Activated gamma-delta T cell treated with anti-CD3 and anti-CD28 coated beads, Interleukin-2, amount 50 U/mL, for 16 hours (primary cell): Measurements from ENCODE around the gene RNF150.
"Not testable (repeated sequence)": the region's sequence is repeated elsewhere in the genome, so short reads cannot be mapped to it uniquely, and the experiment has no call there.

Experiments used
- DNase-seq: peaks from one replicate; pipeline ENCODE4 v3.0.0-alpha.2; 2020; ENCODE audit warnings: low read depth

Gene RNF150

GRCh38 chr4:141075553-141075952 lies 57.7 kb downstream of the RNF150 start:
- no peak for DNase-seq

GRCh38 chr4:141074098-141074878 lies 59.0 kb downstream of the RNF150 start:
- no peak for DNase-seq

DNA sequence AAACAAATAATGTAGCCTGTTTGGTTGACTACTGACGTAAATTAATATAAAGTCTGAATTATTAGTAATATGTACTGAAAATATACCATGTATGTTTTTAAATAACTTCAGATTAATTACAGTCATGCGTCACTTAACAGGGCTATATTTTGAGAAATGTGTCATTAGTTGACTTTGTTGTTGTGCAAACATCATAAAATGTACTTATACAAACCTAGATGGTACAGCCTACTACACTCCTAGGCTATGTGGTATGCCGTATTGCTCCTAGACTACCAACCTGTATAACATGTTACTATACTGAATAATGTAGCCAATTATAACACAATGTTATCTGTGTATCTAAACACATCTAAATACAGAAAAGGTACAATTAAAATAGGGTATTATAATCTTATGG lies 66.6 kb downstream of the RNF150 start:
- DNase-seq, result no peak

DNA sequence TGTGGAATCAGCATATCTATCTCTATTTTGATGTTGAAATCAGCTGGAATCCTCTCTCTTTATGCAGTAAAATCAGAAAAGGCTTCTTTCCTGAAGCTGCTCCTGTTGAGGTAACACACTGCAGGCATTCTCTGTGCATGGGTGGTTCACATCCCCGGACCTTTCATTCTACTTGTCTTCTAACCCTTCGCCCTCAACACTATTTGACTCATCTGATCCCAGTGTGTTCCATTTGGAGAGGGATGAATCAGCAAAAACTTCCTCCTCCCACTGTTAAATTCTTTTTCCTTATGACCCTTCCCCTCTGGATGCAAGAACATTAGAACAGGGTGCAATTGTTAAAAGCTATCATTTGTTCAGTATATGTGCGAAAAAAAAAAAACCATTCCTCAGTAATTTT lies 67.4 kb downstream of the RNF150 start:
- no peak for DNase-seq

- DNase-seq, result no peak
Measured at GRCh38 chr4:141062651-141063050, 70.6 kb downstream of the RNF150 start.

GRCh38 chr4:141058591-141059512 lies 74.4 kb downstream of the RNF150 start:
- DNase-seq, result no peak

DNA sequence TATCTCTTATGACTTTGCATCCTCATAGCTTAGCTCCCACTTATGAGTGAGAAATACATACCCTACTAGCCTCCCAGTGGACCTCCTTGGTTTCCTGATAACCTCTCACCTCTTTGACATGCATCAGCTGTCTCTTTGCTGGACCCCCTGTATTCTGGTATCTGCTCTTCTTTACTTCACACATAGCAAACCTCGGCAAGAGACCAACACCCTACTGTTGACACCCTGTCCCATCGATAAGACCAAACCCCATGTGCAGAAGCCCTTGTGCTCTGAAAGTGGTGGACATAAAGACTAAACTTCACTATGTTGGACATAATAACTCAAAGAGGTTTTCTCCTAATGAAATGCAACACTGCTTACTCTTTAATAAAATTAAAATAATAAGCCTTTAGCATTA lies 75.7 kb downstream of the RNF150 start:
- no peak for DNase-seq

DNA sequence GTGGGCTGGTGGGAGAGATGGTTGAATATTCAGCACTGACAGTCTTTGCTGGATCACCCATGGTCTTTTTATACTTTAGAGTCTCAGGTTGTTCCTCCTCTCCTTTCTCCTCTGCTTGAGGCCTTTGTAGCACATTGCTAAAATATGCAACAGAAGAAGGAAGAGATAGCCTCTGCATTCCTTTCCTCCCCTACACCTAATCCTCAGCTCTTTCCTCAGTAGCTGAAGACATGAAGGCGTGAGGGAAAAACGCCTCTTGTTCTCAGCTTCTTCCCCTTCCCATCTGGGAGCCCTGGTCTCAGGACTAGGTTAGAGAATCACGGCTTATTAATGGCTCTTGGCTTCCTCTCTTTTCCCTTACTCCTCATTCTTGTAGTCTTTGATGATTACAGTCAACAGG lies 76.8 kb downstream of the RNF150 start:
- no peak for DNase-seq

- no peak for DNase-seq
Measured at GRCh38 chr4:141054446-141054845, 78.8 kb downstream of the RNF150 start.

GRCh38 chr4:141050999-141051398 lies 82.3 kb downstream of the RNF150 start:
- DNase-seq, result not testable (repeated sequence)

DNA sequence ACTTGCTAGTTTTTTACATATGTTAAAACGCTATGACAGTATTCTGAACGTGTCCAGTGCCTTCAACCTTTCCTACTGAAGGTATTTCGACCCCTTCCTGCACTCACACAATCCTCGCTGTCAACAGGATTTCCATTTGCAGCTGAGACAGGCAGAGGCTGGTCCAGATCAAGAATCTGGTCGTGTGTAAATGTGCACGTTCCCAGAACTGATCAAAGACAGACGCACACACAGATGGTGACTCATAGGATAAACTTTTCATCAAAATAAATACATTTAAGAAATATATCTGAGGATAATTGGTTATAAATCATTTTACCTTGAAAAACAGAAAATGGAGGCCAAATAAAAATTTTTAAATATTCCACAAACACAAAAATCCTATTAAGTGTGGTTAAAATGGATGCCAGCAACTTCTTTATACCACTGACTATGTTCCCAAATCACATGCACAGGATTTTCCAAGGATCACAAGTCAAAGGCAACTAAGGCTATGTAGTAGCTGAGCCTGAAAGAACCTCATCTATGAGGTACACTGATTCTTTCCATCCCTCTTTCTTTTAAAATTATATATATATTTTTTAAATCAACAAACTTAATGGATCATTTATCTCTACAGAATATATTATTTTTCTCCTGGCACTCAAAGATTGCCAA lies 85.9 kb downstream of the RNF150 start:
- no peak for DNase-seq

DNA sequence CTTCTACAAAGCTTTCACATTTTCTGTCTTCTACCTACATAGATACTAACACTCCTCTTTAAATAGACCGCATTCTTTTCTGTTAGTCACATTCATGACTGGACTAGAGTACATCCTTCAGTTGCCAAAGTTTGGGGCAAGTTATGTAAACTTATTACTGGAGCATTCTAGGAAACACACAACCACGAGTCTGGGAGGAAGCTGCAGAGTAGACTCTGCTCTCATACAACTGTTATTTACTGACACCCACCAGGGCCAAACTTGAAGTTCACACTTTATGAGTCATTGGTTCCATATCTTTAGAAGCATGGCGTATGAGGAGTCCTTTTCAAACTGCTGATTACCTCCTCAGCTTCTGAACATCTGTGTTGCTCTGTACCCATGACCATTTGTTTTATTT lies 87.0 kb downstream of the RNF150 start:
- no peak for DNase-seq

DNA sequence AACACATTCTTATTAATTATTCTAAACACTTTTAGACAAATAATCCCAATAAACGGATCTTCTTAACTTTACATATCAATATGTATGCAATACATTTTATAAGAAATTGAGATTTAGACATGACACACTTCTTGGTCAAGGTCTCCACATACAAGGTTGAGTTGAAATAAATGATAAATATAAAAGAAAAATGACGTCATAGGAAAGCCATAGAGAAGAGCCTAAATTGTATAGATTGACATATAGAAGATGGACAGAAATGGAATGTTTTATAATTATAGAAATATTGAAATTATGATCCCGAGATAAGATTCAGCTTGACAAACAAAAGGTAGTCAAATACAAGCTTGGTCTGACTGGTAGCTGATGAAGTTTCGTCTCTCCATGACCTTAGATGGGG lies 87.4 kb downstream of the RNF150 start:
- DNase-seq, result no peak

DNA sequence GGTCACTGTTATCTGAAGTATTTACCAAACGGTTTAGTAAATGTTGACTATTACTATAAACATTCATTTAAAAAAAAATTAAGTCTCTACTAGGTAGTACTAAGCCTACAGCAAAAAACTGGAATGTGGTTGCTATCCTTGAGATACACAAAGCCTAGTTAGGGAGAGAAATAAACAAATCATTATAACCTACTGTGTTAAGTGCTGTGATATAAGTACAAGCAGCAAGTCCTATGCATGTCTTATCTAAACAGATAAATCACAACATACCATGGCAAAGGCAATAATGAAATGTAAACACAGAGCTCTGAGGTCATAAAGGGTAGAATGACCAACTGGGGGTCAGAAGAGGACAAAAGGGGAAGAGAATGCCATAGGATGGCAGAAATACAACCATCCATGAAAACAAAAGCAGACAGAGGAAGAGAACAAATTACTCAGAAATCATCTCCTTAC lies 92.2 kb downstream of the RNF150 start:
- DNase-seq, result no peak

- DNase-seq, result no peak
Measured at GRCh38 chr4:141039156-141039555, 94.1 kb downstream of the RNF150 start.

DNA sequence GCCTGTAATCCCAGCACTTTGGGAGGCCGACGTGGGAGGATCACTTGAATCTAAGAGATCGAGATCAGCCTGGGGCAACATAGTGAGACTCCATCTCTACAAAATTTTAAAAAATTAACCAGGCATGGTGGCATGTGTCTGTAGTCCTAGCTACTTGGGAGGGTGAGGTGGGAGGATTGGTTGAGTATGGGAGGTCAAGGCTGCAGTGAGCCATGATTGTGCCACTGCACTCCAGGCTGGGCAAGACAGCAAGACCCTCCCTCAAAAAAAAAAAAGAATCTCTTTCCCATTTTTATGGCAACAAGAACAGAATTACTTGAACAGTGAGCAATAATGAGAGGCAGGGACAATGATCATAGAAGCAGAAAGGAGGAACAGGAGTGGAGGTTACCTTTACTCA lies 94.8 kb downstream of the RNF150 start:
- DNase-seq, result no peak

GRCh38 chr4:141037446-141037845 lies 95.8 kb downstream of the RNF150 start:
- no peak for DNase-seq

- DNase-seq, result no peak
Measured at GRCh38 chr4:141036786-141037185, 96.5 kb downstream of the RNF150 start.

- no peak for DNase-seq
Measured at GRCh38 chr4:141035920-141036319, 97.3 kb downstream of the RNF150 start.

- no peak for DNase-seq
Measured at GRCh38 chr4:141028024-141028529, 105.2 kb downstream of the RNF150 start.

GRCh38 chr4:141027421-141027820 lies 105.8 kb downstream of the RNF150 start:
- DNase-seq, result no peak

GRCh38 chr4:141026900-141027299 lies 106.4 kb downstream of the RNF150 start:
- no peak for DNase-seq
